Spleen (tissue), 13 donors: ENCODE results near the gene RPRD1A. TPM values are rescaled to one million over a fixed set of nuclear protein-coding genes. Genes with fewer than 3 reads are reported as not detected.
A peak's percentile ranks its signal among the peaks of the same experiment; 100 is the strongest.
"Not testable (repeated sequence)": the region's sequence is repeated elsewhere in the genome, so short reads cannot be mapped to it uniquely, and the experiment has no call there.

Source experiments
- DNase-seq: peaks from one replicate; pipeline ENCODE4 v3.0.0-alpha.2; 2020
- H3K27ac ChIP-seq, 8 donors: fragments of 200-600 bp; sonication (generic) in 7 of 8; 1 replicate in 4 of 8; 2 replicates in 4 of 8; pipeline versions ENCODE4 v1.5.0 to v1.8.0; 2016 to 2021; ENCODE audit warnings: inconsistent platforms in 4 of 8, mild to moderate bottlenecking in 4 of 8, moderate library complexity in 1 of 8
- H3K27me3 ChIP-seq, 7 donors: fragments of 200-600 bp; sonication (generic) in 6 of 7; replicated peaks in 1 of 7; 1 replicate in 4 of 7; 2 replicates in 3 of 7; pipeline versions ENCODE4 v1.5.0 to v1.8.0; 2016 to 2021; ENCODE audit warnings: inconsistent platforms in 3 of 7, mild to moderate bottlenecking in 1 of 7
- H3K36me3 ChIP-seq, 6 donors: fragments of 200-600 bp; sonication (generic) in 5 of 6; 1 replicate in 4 of 6; 2 replicates in 2 of 6; pipeline versions ENCODE4 v1.5.0 to v1.8.0; 2016 to 2021; ENCODE audit warnings: inconsistent platforms in 2 of 6
- H3K4me1 ChIP-seq, 6 donors: fragments of 200-600 bp; sonication (generic) in 5 of 6; 1 replicate in 3 of 6; 2 replicates in 3 of 6; pipeline versions ENCODE4 v1.5.0 to v1.8.0; 2016 to 2021; ENCODE audit warnings: inconsistent platforms in 3 of 6
- H3K4me3 ChIP-seq, 8 donors: fragments of 200-600 bp; sonication (generic) in 7 of 8; 1 replicate in 4 of 8; 2 replicates in 4 of 8; pipeline versions ENCODE4 v1.5.0 to v1.8.0; 2016 to 2021; ENCODE audit warnings: inconsistent platforms in 4 of 8, mild to moderate bottlenecking in 4 of 8, moderate library complexity in 2 of 8
- H3K9me3 ChIP-seq, 8 donors: fragments of 200-600 bp; sonication (generic) in 7 of 8; 1 replicate in 4 of 8; 2 replicates in 4 of 8; pipeline versions ENCODE4 v1.5.0 to v1.8.0; 2016 to 2021; ENCODE audit warnings: inconsistent platforms in 4 of 8
- CTCF ChIP-seq, 11 experiments: fragments of 200-600 bp in 7 of 11; fragments of 450-650 bp in 4 of 11; sonication (generic) in 4 of 11; IDR thresholded peaks in 8 of 11; conservative IDR thresholded peaks in 3 of 11; 1 replicate in 7 of 11; 2 replicates in 4 of 11; pipeline versions ENCODE4 v1.4.0 to v1.8.0; 2016 to 2021; ENCODE audit warnings: antibody characterized with exemption in 11 of 11, inconsistent platforms in 4 of 11, mild to moderate bottlenecking in 1 of 11
- POLR2A ChIP-seq, 3 donors: fragments of 450-650 bp; IDR thresholded peaks; one replicate each; pipeline ENCODE4 v1.5.1; 2017; ENCODE audit warnings: antibody characterized with exemption in 3 of 3, mild to moderate bottlenecking in 1 of 3
- POLR2AphosphoS5 ChIP-seq, 3 donors: sonication (generic); formaldehyde crosslinking; IDR thresholded peaks; one replicate each; pipeline ENCODE4 v1.5.1; 2017; ENCODE audit warnings: antibody characterized with exemption in 3 of 3
- WGBS, 5 donors: extraction: QIAGEN DNeasy Blood & Tissue Kit in 3 of 5; methylation state at CpG; one replicate each; pipeline versions ENCODE4 v1.1.5 to v1.1.7; 2013 to 2018; 5-methylcytosine and 5-hydroxymethylcytosine counted together
- intact Hi-C: fragments of 100-400 bp; cut with DNase I; formaldehyde crosslinking; loops from one replicate; pipeline ENCODE4 v1.15.0; 2023; ENCODE audit warnings: low total_unique reads
- long read RNA-seq, 2 donors: transcript quantifications; one replicate each; lab custom pipeline, GENCODE V29; 2026
- polyA plus RNA-seq, 3 donors: library from polyadenylated mRNA; stranded (reverse); fragments of 200-250 nt; gene quantifications; one replicate each; pipeline ENCODE4 v1.2.1, GENCODE V29; 2013
- total RNA-seq, 7 donors: library from RNA; depleted of rRNA in 3 of 7; stranded (reverse); fragments of >200 nt in 3 of 7; fragmentation: NEBNext Ultra II Directional in 4 of 7; extraction: Animal tissue kit (Norgen Biotek cat#: 25700) in 4 of 7; gene quantifications; one replicate each; pipeline versions ENCODE4 v1.1.0 to v1.2.1, GENCODE V29; 2016 to 2021
- donor health status: healthy with polysubstance abuse.
- donor health status: DM: no; HTN: no; CAD: no; lungs with moderate emphysema.
- donor health status: DM: no; HTN: no; CAD: no.
- donor health status: Bipolar disorder and iron deficiency.
- donor health status: healthy.
- donor health status: DM: no; HTN: no; CAD: no.
- donor health status: DM: yes; HTN: yes; CAD: no.

RPRD1A gene
- total RNA-seq (10 to 100 TPM; 34.4 to 69.3 (median 49.7) TPM), polyA plus RNA-seq (10 to 100 TPM; 15.8 to 21.8 (median 18.8) TPM)
- long read RNA-seq, donor 1, full-length matches to known transcripts: 6 of 13 reads
- long read RNA-seq, donor 1, partial matches to known transcripts: 7 of 13 reads
- long read RNA-seq, donor 1, other reads (novel, unspliced or antisense): 0 of 13 reads
- long read RNA-seq, donor 2, full-length matches to known transcripts: 10 of 10 reads
- long read RNA-seq, donor 2, partial matches to known transcripts: 0 of 10 reads
- long read RNA-seq, donor 2, other reads (novel, unspliced or antisense): 0 of 10 reads

- Histone ChIP-seq H3K36me3 (peaks cover 0 to 12% (median 0%) of the 10 kb centered on the region in 6 donors), H3K4me1 (peaks cover 13 to 57% (median 40%) of the 10 kb centered on the region in 6 donors), H3K9me3 (no peaks in the 10 kb centered on the region), H3K27me3 (no peaks in the 10 kb centered on the region), H3K4me3 (peak within 1 kb of the TSS; percentile 72 to 94 (median 86)), H3K27ac (peak within 1 kb of the TSS; percentile 89 to 97 (median 94))
- WGBS, 5 donors: 1 to 2% (median 1%) methylated on average over 37 to 66 of the region's 66 CpGs
- intact Hi-C loops: no loop called here
- DNase-seq: peak; percentile 100
- TF ChIP-seq POLR2AphosphoS5 (IDR thresholded peaks at IDR 0.05) (peak; percentile 95 to 98 (median 96)), POLR2A (IDR thresholded peaks at IDR 0.05) (peak in 1 of 3 donors; percentile 51), CTCF (IDR thresholded peaks at IDR 0.05 in 8 of 11, conservative IDR thresholded peaks at IDR 0.05 in 3 of 11) (peak in 7 of 11 experiments; percentile 6 to 41 (median 18))
These were observed at the start of gene RPRD1A for GRCh38 chr18:36067055-36067957. Gene RPRD1A (minus strand): TSS chr18:36067559. CDS start chr18:36067404, 155 bp downstream.

DNA sequence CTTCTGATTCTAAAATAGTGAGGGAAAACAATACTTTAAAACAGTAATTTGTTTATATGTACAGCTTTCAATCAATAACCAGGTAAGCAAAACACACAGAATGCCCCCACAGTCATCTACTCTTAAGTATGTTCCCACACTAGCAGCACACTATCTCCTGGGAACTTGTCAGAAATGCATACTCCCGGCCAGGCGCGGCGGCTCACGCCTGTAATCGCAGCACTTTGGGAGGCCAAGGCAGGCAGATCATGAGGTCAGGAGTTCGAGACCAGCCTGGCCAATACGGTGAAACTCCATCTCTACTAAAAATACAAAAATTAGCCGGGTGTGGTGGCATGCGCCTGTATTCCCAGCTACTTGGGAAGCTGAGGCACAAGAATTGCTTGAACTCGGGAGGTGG, 49.4 kb upstream of the RPRD1A start:
- not testable (repeated sequence) for H3K27me3 ChIP-seq, H3K4me3 ChIP-seq, H3K9me3 ChIP-seq, H3K27ac ChIP-seq, DNase-seq, H3K4me1 ChIP-seq
- intact Hi-C loops: loop anchor here (10.0 kb wide), 1 partner anchor 338 kb away; no protein-coding TSS in a partner anchor
- 90 to 98% (median 93%) methylated on average over 11 of the region's 11 CpGs for WGBS, 5 donors
- peaks cover 8 to 99% (median 71%) of the 10 kb centered on the region in 6 donors for H3K36me3 ChIP-seq

DNA sequence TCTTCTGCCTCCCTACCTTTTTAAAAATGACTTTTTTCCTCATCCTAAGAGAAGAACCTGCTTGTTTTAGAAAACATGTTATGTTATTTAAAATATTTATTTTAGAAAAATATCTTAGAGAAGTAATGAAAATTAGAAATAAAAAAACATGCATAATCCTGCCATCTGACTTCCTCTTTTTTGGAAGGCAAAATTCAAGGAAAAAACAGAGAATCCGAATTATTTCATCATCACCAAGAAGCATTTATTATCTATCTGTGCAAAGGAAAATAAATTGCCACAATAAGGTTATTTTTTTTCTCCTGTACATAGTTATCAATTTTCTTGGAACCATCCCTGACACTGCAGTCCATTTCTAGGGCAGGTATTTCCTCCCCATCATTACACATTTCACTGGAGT, 47.4 kb upstream of the RPRD1A start:
- no peak overlapping the region for H3K27ac ChIP-seq
- no peaks in the 10 kb centered on the region for H3K9me3 ChIP-seq
- H3K36me3 ChIP-seq: peaks cover 8 to 99% (median 71%) of the 10 kb centered on the region in 6 donors
- H3K27me3 ChIP-seq: no peaks in the 10 kb centered on the region
- intact Hi-C loops: loop anchor here (10.0 kb wide), 1 partner anchor 340 kb away; no protein-coding TSS in a partner anchor
- 68 to 88% (median 80%) methylated on average over 1 of the region's 1 CpG for WGBS, 5 donors
- H3K4me3 ChIP-seq: no peak overlapping the region
- no peak for DNase-seq
- no peaks in the 10 kb centered on the region for H3K4me1 ChIP-seq
- TF ChIP-seq POLR2AphosphoS5 (IDR thresholded peaks at IDR 0.05) (no peak), POLR2A (IDR thresholded peaks at IDR 0.05) (no peak), CTCF (IDR thresholded peaks at IDR 0.05 in 8 of 11, conservative IDR thresholded peaks at IDR 0.05 in 3 of 11) (no peak)

DNA sequence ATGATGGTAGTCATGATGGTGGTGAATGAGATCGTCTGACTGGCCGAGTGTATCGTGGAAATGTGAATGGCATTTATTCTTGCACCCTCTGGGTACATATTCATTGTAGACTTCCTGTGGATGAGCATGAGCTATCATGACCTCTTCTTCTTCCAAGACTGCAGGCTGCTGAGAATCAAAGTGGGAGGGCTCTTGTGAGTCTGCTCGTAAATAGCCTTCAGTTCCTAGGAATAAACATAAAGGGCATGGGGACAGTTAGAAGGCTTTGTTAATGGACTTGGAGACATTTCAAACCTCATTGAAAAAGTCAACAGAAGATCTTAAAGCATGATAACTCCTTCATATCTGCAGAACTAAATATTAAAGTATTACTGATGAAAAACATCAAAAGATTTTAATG, 46.9 kb upstream of the RPRD1A start:
- 90 to 96% (median 94%) methylated on average over 4 of the region's 4 CpGs for WGBS, 5 donors
- Histone ChIP-seq H3K4me3 (no peak overlapping the region), H3K9me3 (no peaks in the 10 kb centered on the region), H3K27me3 (no peaks in the 10 kb centered on the region), H3K4me1 (no peaks in the 10 kb centered on the region), H3K27ac (no peak overlapping the region), H3K36me3 (peaks cover 8 to 99% (median 71%) of the 10 kb centered on the region in 6 donors)
- DNase-seq: no peak
- TF ChIP-seq POLR2A (IDR thresholded peaks at IDR 0.05): no peak
- TF ChIP-seq CTCF (IDR thresholded peaks at IDR 0.05 in 8 of 11, conservative IDR thresholded peaks at IDR 0.05 in 3 of 11): no peak
- TF ChIP-seq POLR2AphosphoS5 (IDR thresholded peaks at IDR 0.05): no peak
- intact Hi-C loops: loop anchor here (10.0 kb wide), 1 partner anchor 341 kb away; no protein-coding TSS in a partner anchor
